Myocyte (in vitro differentiated cells): ENCODE measurements around the gene SEC24C. TPM values are rescaled to one million over a fixed set of nuclear protein-coding genes. Genes with fewer than 3 reads are reported as not detected.
"Not testable (repeated sequence)": the region's sequence is repeated elsewhere in the genome, so short reads cannot be mapped to it uniquely, and the experiment has no call there.

Experiments
- DNase-seq: peaks from one replicate; pipeline ENCODE4 v3.0.0-alpha.2; 2012; ENCODE audit warnings: low read depth
- total RNA-seq: library from RNA; depleted of rRNA; stranded (reverse); fragments of >200 nt; gene quantifications from 2 replicates; pipeline ENCODE4 v1.2.3, GENCODE V29; 2014

The SEC24C gene
- total RNA-seq, 1 donor from 2014 or later = 88.4 TPM

DNA sequence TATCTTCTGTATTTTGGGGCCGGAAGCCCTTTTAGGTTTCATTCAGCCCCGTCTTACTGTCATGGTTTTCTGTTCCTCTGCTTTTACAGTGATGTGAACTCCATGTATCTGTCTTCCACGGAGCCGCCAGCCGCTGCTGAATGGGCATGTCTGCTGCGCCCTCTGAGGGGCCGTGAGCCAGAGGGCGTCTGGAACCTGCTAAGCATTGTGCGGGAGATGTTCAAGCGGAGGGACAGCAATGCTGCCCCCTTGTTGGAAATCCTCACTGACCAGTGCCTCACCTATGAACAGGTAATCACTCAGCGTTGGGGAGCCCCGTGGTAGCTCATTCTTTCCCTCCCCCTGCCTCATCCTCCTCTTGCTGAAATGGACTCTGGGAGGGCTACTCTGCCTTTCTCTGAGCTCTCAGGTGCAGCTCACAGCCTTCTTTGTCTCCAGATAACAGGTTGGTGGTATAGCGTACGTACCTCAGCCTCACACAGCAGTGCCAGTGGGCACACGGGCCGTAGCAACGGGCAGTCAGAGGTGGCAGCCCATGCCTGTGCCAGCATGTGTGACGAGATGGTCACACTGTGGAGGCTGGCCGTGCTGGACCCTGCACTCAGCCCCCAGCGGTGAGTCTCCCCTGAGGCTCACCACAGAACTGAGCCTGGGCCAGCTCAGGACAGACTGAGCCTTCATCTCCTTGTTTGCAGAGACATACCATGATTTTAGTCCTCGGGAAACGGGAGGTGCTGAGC is 46.9 kb downstream of the SEC24C start:
- DNase-seq = no peak

DNA sequence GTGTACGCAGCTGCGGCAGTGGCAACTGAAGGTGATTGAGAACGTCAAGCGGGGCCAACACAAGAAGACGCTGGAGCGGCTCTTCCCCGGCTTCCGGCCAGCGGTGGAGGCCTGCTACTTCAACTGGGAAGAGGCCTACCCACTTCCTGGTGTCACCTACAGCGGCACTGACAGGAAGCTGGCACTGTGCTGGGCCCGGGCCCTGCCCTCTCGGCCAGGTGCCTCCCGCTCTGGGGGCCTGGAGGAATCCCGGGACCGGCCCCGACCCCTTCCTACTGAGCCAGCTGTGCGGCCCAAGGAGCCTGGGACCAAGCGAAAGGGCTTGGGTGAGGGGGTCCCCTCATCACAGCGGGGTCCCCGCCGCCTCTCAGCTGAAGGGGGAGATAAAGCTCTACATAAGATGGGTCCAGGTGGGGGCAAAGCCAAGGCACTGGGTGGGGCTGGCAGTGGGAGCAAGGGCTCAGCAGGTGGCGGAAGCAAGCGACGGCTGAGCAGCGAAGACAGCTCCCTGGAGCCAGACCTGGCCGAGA is 47.8 kb downstream of the SEC24C start:
- no peak for DNase-seq

GRCh38 chr10:73793456-73793855 is 49.3 kb downstream of the SEC24C start:
- no peak for DNase-seq

DNA sequence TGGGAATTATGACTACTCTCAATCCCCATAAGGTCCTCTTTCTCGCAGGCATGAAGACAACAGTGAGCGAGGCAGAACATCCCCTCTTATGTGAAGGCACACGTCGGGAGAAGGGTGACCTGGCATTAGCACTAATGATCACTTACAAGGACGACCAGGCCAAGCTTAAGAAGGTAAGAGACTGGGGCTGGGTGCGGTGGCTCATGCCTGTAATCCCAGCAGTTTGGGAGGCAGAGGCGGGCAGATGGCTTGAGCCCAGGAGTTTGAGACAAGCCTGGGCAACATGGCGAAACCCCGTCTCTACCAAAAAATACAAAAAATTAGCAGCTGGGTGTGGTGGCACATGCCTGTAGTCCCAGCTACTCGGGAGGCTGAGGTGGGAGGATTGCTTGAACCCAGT is 51.3 kb downstream of the SEC24C start:
- DNase-seq = not testable (repeated sequence)

DNA sequence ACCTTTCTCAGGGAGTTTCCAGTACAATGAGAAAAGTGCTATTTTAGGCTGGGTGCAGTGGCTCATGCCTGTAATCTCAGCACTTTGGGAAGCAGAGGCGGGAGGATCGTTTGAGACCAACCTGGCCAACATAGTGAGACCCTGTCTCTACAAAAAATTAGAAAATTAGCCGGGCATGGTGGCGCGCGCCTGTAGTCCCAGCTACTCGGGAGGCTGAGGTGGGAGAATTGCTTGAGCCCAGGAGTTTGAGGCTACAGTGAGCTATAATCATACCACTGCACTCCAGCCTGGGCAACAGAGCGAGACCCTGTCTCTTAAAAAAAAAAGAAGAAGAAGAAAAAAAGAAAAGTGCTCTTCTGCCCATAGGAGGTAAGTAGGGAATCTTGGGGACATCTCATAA is 51.9 kb downstream of the SEC24C start:
- DNase-seq = not testable (repeated sequence)

GRCh38 chr10:73796766-73797165 is 52.6 kb downstream of the SEC24C start:
- no peak for DNase-seq

- DNase-seq = no peak
Measured at GRCh38 chr10:73797324-73798025, 53.3 kb downstream of the SEC24C start.

DNA sequence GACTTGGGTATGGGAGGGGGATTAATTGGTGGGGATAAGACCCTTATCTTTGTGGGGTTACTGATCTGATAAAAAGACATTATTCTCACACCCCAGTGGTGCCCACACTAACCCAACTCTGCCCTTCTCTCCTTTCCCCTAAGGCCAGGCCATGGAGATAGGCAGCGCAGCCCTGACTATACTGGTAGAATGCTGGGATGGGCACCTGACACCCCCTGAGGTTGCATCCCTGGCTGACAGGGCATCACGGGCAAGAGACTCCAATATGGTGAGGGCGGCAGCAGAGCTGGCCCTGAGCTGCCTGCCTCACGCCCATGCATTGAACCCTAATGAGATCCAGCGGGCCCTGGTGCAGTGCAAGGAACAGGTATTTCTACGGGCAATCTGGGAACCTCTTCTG is 53.9 kb downstream of the SEC24C start:
- no peak for DNase-seq

- no peak for DNase-seq
Measured at GRCh38 chr10:73798927-73799560, 54.9 kb downstream of the SEC24C start.

- no peak for DNase-seq
Measured at GRCh38 chr10:73799899-73800559, 55.9 kb downstream of the SEC24C start.

DNA sequence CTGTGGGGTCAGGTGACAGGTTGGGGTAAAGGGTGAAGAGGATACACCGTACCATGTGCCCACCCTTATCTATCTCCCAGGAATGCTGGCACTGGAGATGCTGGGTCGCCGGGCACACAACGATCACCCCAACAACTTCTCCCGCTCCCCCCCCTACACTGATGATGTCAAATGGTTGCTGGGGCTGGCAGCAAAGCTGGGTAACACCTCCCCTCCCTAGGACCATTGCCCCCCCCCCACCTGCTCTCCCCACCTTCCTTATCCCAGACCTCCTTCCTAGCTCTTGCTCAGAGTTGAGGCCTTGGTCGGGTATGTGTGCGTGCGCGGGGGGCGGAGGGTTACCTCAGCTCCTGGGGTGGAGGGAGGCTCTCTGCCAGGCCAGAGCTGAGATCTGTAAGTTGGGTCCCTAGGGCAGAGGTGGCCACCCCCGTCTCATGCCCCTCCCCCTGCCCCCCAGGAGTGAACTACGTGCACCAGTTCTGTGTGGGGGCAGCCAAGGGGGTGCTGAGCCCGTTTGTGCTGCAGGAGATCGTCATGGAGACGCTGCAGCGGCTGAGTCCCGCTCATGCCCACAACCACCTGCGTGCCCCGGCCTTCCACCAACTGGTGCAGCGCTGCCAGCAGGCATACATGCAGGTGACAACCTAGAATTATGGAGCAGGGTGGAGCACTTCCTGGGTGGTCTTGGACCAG is 56.5 kb downstream of the SEC24C start:
- no peak for DNase-seq

GRCh38 chr10:73801253-73801590 is 57.0 kb downstream of the SEC24C start:
- DNase-seq = no peak

DNA sequence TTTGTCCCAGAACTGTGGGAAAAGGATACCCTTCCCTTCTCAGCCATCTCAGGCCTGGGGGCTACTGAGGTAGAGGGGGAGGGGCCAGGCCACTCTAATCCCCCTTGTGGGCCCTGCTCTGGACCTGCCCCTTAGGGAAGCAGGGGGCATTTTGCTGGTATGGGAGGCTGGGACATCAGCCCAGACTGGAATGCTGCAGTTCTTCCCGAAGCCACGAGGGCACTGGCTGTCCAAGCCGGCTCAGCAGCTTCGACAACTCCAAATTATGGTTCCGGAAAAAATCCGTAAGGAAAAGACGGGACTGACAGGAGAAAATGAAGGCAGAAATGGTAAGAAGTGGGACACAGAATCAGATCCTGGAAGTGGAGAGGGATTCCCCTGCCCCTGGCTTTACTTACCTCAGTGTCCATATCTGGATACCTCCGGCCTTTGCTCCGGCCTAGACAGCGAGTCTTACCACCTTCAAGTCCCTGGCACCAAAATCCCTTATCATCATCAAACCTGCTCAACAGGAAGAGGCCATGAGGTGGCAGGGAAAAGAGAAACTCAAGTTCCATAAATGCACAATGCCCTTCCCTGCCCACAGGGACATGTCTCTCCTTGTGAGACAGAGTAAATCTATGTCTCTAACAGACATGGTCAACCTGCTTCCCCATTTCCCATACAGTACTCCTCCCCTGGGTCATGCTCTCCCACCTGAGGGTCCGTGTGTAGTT is 58.3 kb downstream of the SEC24C start:
- no peak for DNase-seq

- no peak for DNase-seq
Measured at GRCh38 chr10:73803680-73804286, 59.6 kb downstream of the SEC24C start.

- DNase-seq = no peak
Measured at GRCh38 chr10:73806176-73806950, 62.2 kb downstream of the SEC24C start.

DNA sequence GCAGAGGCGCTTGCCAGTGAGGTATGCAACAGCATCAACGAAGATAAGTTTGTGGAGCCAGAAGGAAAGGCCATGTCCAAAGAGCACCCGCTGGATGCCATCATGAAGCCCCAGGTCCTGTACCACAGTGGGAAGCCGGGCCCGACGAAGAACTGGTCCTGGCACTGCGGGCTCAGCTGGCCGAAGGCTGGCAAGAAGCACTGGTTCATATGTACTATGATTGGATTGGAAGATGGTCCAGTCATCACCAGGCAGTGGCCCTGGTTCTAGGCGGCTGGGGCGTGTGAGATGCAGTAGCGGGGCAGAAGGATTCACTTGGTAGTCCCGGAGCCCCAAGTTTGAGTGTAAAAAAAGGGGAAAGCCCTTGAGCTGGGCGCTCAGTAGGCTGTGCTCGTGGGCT is 63.3 kb downstream of the SEC24C start:
- no peak for DNase-seq

DNA sequence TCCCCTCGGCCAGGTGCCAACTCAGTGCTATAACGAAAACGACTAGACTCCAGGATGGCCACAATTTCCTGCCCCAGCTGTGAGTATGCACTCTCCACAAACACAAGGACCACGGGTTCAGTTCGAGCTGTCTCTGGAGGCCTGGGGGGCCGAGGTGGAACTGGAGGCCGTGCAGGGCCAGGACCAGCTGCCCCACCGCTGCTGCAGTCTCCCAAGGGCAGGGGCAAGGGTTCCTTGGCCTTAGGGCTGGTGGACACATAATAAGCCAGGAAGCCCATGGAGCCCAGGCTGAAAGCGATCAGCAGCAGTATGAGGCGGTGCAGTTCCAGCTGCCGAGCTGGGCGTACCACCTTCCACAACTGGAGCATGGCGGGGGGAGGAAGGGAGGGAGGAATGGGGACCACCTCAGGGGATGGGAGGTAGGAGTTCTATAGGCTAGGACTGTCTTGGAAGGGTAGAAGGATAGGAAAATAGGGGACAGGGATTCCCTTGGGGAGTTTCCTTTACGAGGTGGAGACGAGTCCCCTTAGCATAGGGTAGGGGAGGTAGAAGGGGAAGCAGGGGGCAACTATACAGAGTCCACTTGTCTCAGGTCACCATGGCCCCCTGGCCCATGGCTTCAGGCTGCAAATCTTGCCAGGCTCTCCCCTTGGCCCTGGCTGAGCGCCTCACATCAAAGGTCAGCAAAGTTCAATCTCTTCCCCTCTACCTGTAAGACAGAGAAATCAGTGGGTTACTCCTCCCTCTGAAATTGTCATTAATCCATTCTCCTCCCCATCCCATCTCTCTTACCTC is 64.0 kb downstream of the SEC24C start:
- DNase-seq = no peak

GRCh38 chr10:73809061-73809818 is 65.1 kb downstream of the SEC24C start:
- no peak for DNase-seq
